Spleen (tissue), 11 donors: Measurements from ENCODE around the gene CUL1. TPM values are rescaled to one million over a fixed set of nuclear protein-coding genes. Genes with fewer than 3 reads are reported as not detected.

Source experiments
- DNase-seq: peaks from one replicate; pipeline ENCODE4 v3.0.0-alpha.2; 2020
- H3K27ac ChIP-seq, 8 donors: fragments of 200-600 bp; sonication (generic) in 7 of 8; 1 replicate in 4 of 8; 2 replicates in 4 of 8; pipeline versions ENCODE4 v1.5.0 to v1.8.0; 2016 to 2021; ENCODE audit warnings: inconsistent platforms in 4 of 8, mild to moderate bottlenecking in 4 of 8, moderate library complexity in 1 of 8
- H3K27me3 ChIP-seq, 7 donors: fragments of 200-600 bp; sonication (generic) in 6 of 7; replicated peaks in 1 of 7; 1 replicate in 4 of 7; 2 replicates in 3 of 7; pipeline versions ENCODE4 v1.5.0 to v1.8.0; 2016 to 2021; ENCODE audit warnings: inconsistent platforms in 3 of 7, mild to moderate bottlenecking in 1 of 7
- H3K36me3 ChIP-seq, 6 donors: fragments of 200-600 bp; sonication (generic) in 5 of 6; 1 replicate in 4 of 6; 2 replicates in 2 of 6; pipeline versions ENCODE4 v1.5.0 to v1.8.0; 2016 to 2021; ENCODE audit warnings: inconsistent platforms in 2 of 6
- H3K4me1 ChIP-seq, 6 donors: fragments of 200-600 bp; sonication (generic) in 5 of 6; 1 replicate in 3 of 6; 2 replicates in 3 of 6; pipeline versions ENCODE4 v1.5.0 to v1.8.0; 2016 to 2021; ENCODE audit warnings: inconsistent platforms in 3 of 6
- H3K4me3 ChIP-seq, 8 donors: fragments of 200-600 bp; sonication (generic) in 7 of 8; 1 replicate in 4 of 8; 2 replicates in 4 of 8; pipeline versions ENCODE4 v1.5.0 to v1.8.0; 2016 to 2021; ENCODE audit warnings: inconsistent platforms in 4 of 8, mild to moderate bottlenecking in 4 of 8, moderate library complexity in 2 of 8
- H3K9me3 ChIP-seq, 8 donors: fragments of 200-600 bp; sonication (generic) in 7 of 8; 1 replicate in 4 of 8; 2 replicates in 4 of 8; pipeline versions ENCODE4 v1.5.0 to v1.8.0; 2016 to 2021; ENCODE audit warnings: inconsistent platforms in 4 of 8
- POLR2A ChIP-seq, 3 donors: fragments of 450-650 bp; IDR thresholded peaks; one replicate each; pipeline ENCODE4 v1.5.1; 2017; ENCODE audit warnings: antibody characterized with exemption in 3 of 3, mild to moderate bottlenecking in 1 of 3
- POLR2AphosphoS5 ChIP-seq, 3 donors: sonication (generic); formaldehyde crosslinking; IDR thresholded peaks; one replicate each; pipeline ENCODE4 v1.5.1; 2017; ENCODE audit warnings: antibody characterized with exemption in 3 of 3
- WGBS, 5 donors: extraction: QIAGEN DNeasy Blood & Tissue Kit in 3 of 5; methylation state at CpG; one replicate each; pipeline versions ENCODE4 v1.1.5 to v1.1.7; 2013 to 2018; 5-methylcytosine and 5-hydroxymethylcytosine counted together
- intact Hi-C: fragments of 100-400 bp; cut with DNase I; formaldehyde crosslinking; loops from one replicate; pipeline ENCODE4 v1.15.0; 2023; ENCODE audit warnings: low total_unique reads
- polyA plus RNA-seq, 3 donors: library from polyadenylated mRNA; stranded (reverse); fragments of 200-250 nt; gene quantifications; one replicate each; pipeline ENCODE4 v1.2.1, GENCODE V29; 2013
- total RNA-seq, 7 donors: library from RNA; depleted of rRNA in 3 of 7; stranded (reverse); fragments of >200 nt in 3 of 7; fragmentation: NEBNext Ultra II Directional in 4 of 7; extraction: Animal tissue kit (Norgen Biotek cat#: 25700) in 4 of 7; gene quantifications; one replicate each; pipeline versions ENCODE4 v1.1.0 to v1.2.1, GENCODE V29; 2016 to 2021
- TF ChIP-seq, protein P1 (sequence below), 11 experiments: fragments of 200-600 bp in 7 of 11; fragments of 450-650 bp in 4 of 11; sonication (generic) in 4 of 11; IDR thresholded peaks in 8 of 11; conservative IDR thresholded peaks in 3 of 11; 1 replicate in 7 of 11; 2 replicates in 4 of 11; pipeline versions ENCODE4 v1.4.0 to v1.8.0; 2016 to 2021; ENCODE audit warnings: antibody characterized with exemption in 11 of 11, inconsistent platforms in 4 of 11, mild to moderate bottlenecking in 1 of 11
- donor health status: healthy with polysubstance abuse.
- donor health status: DM: no; HTN: no; CAD: no; lungs with moderate emphysema.
- donor health status: DM: no; HTN: no; CAD: no.
- donor health status: Bipolar disorder and iron deficiency.
- donor health status: healthy.
- donor health status: DM: no; HTN: no; CAD: no.
- donor health status: DM: yes; HTN: yes; CAD: no.

CUL1 gene
- total and polyA plus RNA-seq, 10 donors: 19.8 to 54.6 (median 42.7) TPM

DNA sequence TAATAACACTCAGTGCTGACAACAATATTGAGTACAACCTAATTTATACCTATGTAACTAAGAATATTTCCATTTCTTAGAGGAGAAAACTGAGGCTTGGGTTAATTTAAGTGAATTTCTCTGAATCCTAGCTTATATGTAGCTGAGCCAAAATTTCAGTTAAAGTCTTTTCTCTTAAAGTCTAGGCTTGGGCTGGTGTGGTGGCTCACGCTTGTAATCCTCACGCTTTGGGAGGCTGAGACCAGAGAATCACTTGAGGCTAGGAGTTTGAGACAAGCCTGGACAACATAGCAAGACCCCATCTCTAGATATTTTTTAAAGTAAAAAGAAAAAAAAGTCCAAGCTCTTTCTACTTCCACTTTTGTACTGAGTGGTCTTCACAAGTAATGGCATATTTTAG is 92.1 kb downstream of the CUL1 start:
- no peak for DNase-seq
- H3K4me3 ChIP-seq: no peak overlapping the region
- intact Hi-C loops: no loop called here
- TF ChIP-seq POLR2A (IDR thresholded peaks at IDR 0.05) (no peak), POLR2AphosphoS5 (IDR thresholded peaks at IDR 0.05) (no peak)
- TF ChIP-seq, protein P1, sequence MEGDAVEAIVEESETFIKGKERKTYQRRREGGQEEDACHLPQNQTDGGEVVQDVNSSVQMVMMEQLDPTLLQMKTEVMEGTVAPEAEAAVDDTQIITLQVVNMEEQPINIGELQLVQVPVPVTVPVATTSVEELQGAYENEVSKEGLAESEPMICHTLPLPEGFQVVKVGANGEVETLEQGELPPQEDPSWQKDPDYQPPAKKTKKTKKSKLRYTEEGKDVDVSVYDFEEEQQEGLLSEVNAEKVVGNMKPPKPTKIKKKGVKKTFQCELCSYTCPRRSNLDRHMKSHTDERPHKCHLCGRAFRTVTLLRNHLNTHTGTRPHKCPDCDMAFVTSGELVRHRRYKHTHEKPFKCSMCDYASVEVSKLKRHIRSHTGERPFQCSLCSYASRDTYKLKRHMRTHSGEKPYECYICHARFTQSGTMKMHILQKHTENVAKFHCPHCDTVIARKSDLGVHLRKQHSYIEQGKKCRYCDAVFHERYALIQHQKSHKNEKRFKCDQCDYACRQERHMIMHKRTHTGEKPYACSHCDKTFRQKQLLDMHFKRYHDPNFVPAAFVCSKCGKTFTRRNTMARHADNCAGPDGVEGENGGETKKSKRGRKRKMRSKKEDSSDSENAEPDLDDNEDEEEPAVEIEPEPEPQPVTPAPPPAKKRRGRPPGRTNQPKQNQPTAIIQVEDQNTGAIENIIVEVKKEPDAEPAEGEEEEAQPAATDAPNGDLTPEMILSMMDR (IDR thresholded peaks at IDR 0.05 in 8 of 11, conservative IDR thresholded peaks at IDR 0.05 in 3 of 11): no peak
- peaks cover 7 to 100% (median 93%) of the 10 kb centered on the region in 6 donors for H3K36me3 ChIP-seq
- no peaks in the 10 kb centered on the region for H3K4me1 ChIP-seq
- no peak overlapping the region for H3K27ac ChIP-seq
- 96 to 100% (median 98%) methylated on average over 2 of the region's 2 CpGs for WGBS, 5 donors
- H3K9me3 ChIP-seq: no peaks in the 10 kb centered on the region
- H3K27me3 ChIP-seq: no peaks in the 10 kb centered on the region

DNA sequence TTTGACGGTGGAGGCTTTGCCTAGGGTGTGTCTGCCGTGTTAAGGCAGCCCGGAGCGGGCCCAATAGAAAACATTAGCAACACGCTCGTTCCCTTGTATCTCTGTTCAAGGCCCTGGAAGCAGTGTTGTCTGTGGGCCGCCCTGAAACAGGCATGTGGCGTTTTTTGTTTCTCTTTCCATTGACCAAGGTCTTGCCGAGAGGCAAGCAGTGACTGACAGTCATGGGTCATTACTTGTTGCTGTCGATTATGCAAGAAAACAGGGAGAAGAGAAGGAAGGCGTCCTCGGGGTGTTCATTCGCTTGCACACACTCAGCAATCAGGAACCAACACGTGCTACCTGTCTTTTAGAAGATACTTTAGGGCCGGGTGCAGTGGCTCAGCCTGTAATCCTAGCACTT is 92.8 kb downstream of the CUL1 start:
- no peak overlapping the region for H3K4me3 ChIP-seq
- no peak overlapping the region for H3K27ac ChIP-seq
- H3K9me3 ChIP-seq: no peaks in the 10 kb centered on the region
- H3K27me3 ChIP-seq: no peaks in the 10 kb centered on the region
- no peak for DNase-seq
- H3K4me1 ChIP-seq: no peaks in the 10 kb centered on the region
- intact Hi-C loops: no loop called here
- TF ChIP-seq, protein P1 (IDR thresholded peaks at IDR 0.05 in 8 of 11, conservative IDR thresholded peaks at IDR 0.05 in 3 of 11): no peak
- TF ChIP-seq POLR2A (IDR thresholded peaks at IDR 0.05) (no peak), POLR2AphosphoS5 (IDR thresholded peaks at IDR 0.05) (no peak)
- WGBS, 5 donors: 85 to 93% (median 91%) methylated on average over 15 of the region's 15 CpGs
- H3K36me3 ChIP-seq: peaks cover 7 to 100% (median 88%) of the 10 kb centered on the region in 6 donors

DNA sequence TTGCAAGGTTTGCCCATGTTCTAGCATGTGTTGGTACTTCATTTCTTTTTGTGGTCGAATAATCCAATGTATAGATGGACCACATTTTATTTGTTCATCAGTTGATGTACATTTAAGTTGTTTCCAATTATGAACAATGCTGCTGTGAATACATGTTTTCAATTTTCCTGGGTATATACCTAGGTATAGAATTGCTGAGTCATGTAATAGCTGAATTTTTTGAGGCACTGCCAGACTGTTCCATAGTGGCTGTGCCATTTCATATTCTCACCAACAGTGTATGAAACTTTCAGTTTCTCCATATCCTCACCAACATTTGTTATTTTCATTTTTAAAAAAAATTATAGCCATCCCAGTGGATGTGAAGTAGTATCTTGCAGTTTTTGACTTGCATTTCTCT is 94.9 kb downstream of the CUL1 start:
- intact Hi-C loops: no loop called here
- Histone ChIP-seq H3K4me3 (no peak overlapping the region), H3K36me3 (peaks cover 4 to 100% (median 85%) of the 10 kb centered on the region in 6 donors), H3K4me1 (no peaks in the 10 kb centered on the region), H3K9me3 (no peaks in the 10 kb centered on the region), H3K27me3 (no peaks in the 10 kb centered on the region), H3K27ac (no peak overlapping the region)
- DNase-seq: no peak
- WGBS, 5 donors: 95 to 100% (median 97%) methylated on average over 1 of the region's 1 CpG
- TF ChIP-seq, protein P1 (IDR thresholded peaks at IDR 0.05 in 8 of 11, conservative IDR thresholded peaks at IDR 0.05 in 3 of 11): no peak
- TF ChIP-seq POLR2AphosphoS5 (IDR thresholded peaks at IDR 0.05) (no peak), POLR2A (IDR thresholded peaks at IDR 0.05) (no peak)

GRCh38 chr7:148794476-148794875 is 95.8 kb downstream of the CUL1 start:
- Histone ChIP-seq H3K27me3 (no peaks in the 10 kb centered on the region), H3K4me1 (no peaks in the 10 kb centered on the region), H3K4me3 (no peak overlapping the region), H3K36me3 (peaks cover 0 to 100% (median 86%) of the 10 kb centered on the region in 6 donors), H3K9me3 (no peaks in the 10 kb centered on the region), H3K27ac (no peak overlapping the region)
- TF ChIP-seq POLR2A (IDR thresholded peaks at IDR 0.05) (no peak), POLR2AphosphoS5 (IDR thresholded peaks at IDR 0.05) (no peak)
- TF ChIP-seq, protein P1 (IDR thresholded peaks at IDR 0.05 in 8 of 11, conservative IDR thresholded peaks at IDR 0.05 in 3 of 11): no peak
- intact Hi-C loops: no loop called here
- WGBS, 5 donors: 95 to 100% (median 98%) methylated on average over 3 of the region's 3 CpGs
- no peak for DNase-seq
